HAP-1 (cell line): ENCODE results near the gene ACER1.
"Not testable (repeated sequence)": the region's sequence is repeated elsewhere in the genome, so short reads cannot be mapped to it uniquely, and the experiment has no call there.

Experiments
- DNase-seq, 2 experiments: peaks; one replicate each; pipeline ENCODE4 v3.0.0-alpha.2; 2016 to 2020; ENCODE audit warnings: low spot score in 2 of 2
- H3K27me3 ChIP-seq: fragments of 250-450 bp; sonication (Bioruptor Pico); 2 replicates; pipeline ENCODE4 v1.5.1; 2020; ENCODE audit warnings: low read depth, mild to moderate bottlenecking, moderate library complexity
- H3K36me3 ChIP-seq: fragments of 250-450 bp; sonication (Bioruptor Pico); replicated peaks from 2 replicates; pipeline ENCODE4 v1.5.1; 2020; ENCODE audit warnings: mild to moderate bottlenecking
- H3K4me1 ChIP-seq: fragments of 250-450 bp; sonication (Bioruptor Pico); 2 replicates; pipeline ENCODE4 v1.5.1; 2020; ENCODE audit warnings: mild to moderate bottlenecking
- H3K4me3 ChIP-seq: fragments of 250-450 bp; sonication (Bioruptor Pico); 2 replicates; pipeline ENCODE4 v1.5.1; 2020; ENCODE audit warnings: mild to moderate bottlenecking, moderate library complexity
- H3K9me3 ChIP-seq: fragments of 250-450 bp; sonication (Bioruptor Pico); 2 replicates; pipeline ENCODE4 v1.5.1; 2020; ENCODE audit warnings: mild to moderate bottlenecking, moderate library complexity
- in situ Hi-C: fragments of 300-500 bp; cut with MboI; formaldehyde crosslinking; loops from 3 replicates; pipeline ENCODE4 v1.14.3; 2020; ENCODE audit warnings: low sequenced_read_pairs, inconsistent platforms, mixed read lengths

Gene ACER1

GRCh38 chr19:6349271-6349670, 15.9 kb upstream of the ACER1 start:
- H3K4me1 ChIP-seq, H3K4me3 ChIP-seq, in situ Hi-C loops, DNase-seq, H3K9me3 ChIP-seq, H3K27me3 ChIP-seq, H3K36me3 ChIP-seq: not testable (repeated sequence)

- Histone ChIP-seq H3K4me3 (no peak overlapping the region), H3K36me3 (no peaks in the 10 kb centered on the region), H3K27me3 (no peaks in the 10 kb centered on the region), H3K4me1 (no peaks in the 10 kb centered on the region), H3K9me3 (no peaks in the 10 kb centered on the region)
- DNase-seq, result no peak
- in situ Hi-C loops, result no loop called here
These were observed 10.1 kb upstream of the ACER1 start for GRCh38 chr19:6343462-6343861.

- Histone ChIP-seq H3K4me3 (no peak overlapping the region), H3K4me1 (no peaks in the 10 kb centered on the region), H3K27me3 (no peaks in the 10 kb centered on the region), H3K36me3 (no peaks in the 10 kb centered on the region), H3K9me3 (no peaks in the 10 kb centered on the region)
- peak in 1 of 2 experiments; percentile 19 for DNase-seq
- in situ Hi-C loops, result no loop called here
These were observed 7.2 kb upstream of the ACER1 start for GRCh38 chr19:6340493-6341201.

- DNase-seq, result no peak
- Histone ChIP-seq H3K9me3 (no peaks in the 10 kb centered on the region), H3K4me1 (no peaks in the 10 kb centered on the region), H3K27me3 (no peaks in the 10 kb centered on the region), H3K4me3 (no peak overlapping the region), H3K36me3 (no peaks in the 10 kb centered on the region)
- in situ Hi-C loops, result no loop called here
These were observed 1.3 kb upstream of the ACER1 start for GRCh38 chr19:6334490-6335285.

GRCh38 chr19:6326815-6327214, 6.6 kb downstream of the ACER1 start:
- H3K9me3 ChIP-seq, result no peaks in the 10 kb centered on the region; the same call in 1 of the 2 replicates
- no peaks in the 10 kb centered on the region for H3K4me1 ChIP-seq
- H3K36me3 ChIP-seq, result no peaks in the 10 kb centered on the region
- no peak for DNase-seq
- no peak overlapping the region for H3K4me3 ChIP-seq
- in situ Hi-C loops, result no loop called here
- no peaks in the 10 kb centered on the region for H3K27me3 ChIP-seq

- no peaks in the 10 kb centered on the region for H3K27me3 ChIP-seq
- no peaks in the 10 kb centered on the region for H3K4me1 ChIP-seq
- DNase-seq, result peak in 1 of 2 experiments; percentile 22
- in situ Hi-C loops, result no loop called here
- no peak overlapping the region for H3K4me3 ChIP-seq
- no peaks in the 10 kb centered on the region; the same call in 1 of the 2 replicates for H3K9me3 ChIP-seq
- no peaks in the 10 kb centered on the region for H3K36me3 ChIP-seq
These were observed 7.8 kb downstream of the ACER1 start for GRCh38 chr19:6325614-6326013.

- no peaks in the 10 kb centered on the region for H3K36me3 ChIP-seq
- in situ Hi-C loops, result no loop called here
- H3K9me3 ChIP-seq, result no peaks in the 10 kb centered on the region; the same call in 1 of the 2 replicates
- DNase-seq, result no peak
- H3K27me3 ChIP-seq, result no peaks in the 10 kb centered on the region
- no peaks in the 10 kb centered on the region for H3K4me1 ChIP-seq
- H3K4me3 ChIP-seq, result no peak overlapping the region
These were observed 8.7 kb downstream of the ACER1 start for GRCh38 chr19:6324757-6325156.

GRCh38 chr19:6322284-6322683, 11.1 kb downstream of the ACER1 start:
- Histone ChIP-seq H3K4me3 (no peak overlapping the region), H3K27me3 (no peaks in the 10 kb centered on the region), H3K4me1 (no peaks in the 10 kb centered on the region), H3K9me3 (no peaks in the 10 kb centered on the region; the same call in 1 of the 2 replicates), H3K36me3 (no peaks in the 10 kb centered on the region)
- in situ Hi-C loops, result no loop called here
- DNase-seq, result no peak

GRCh38 chr19:6319376-6319775, 14.0 kb downstream of the ACER1 start:
- no peaks in the 10 kb centered on the region for H3K4me1 ChIP-seq
- in situ Hi-C loops, result no loop called here
- H3K27me3 ChIP-seq, result no peaks in the 10 kb centered on the region
- H3K9me3 ChIP-seq, result no peaks in the 10 kb centered on the region; the same call in 1 of the 2 replicates
- H3K36me3 ChIP-seq, result no peaks in the 10 kb centered on the region
- DNase-seq, result no peak
- no peak overlapping the region for H3K4me3 ChIP-seq

GRCh38 chr19:6318772-6319171, 14.6 kb downstream of the ACER1 start:
- no peaks in the 10 kb centered on the region for H3K36me3 ChIP-seq
- no peaks in the 10 kb centered on the region for H3K27me3 ChIP-seq
- H3K9me3 ChIP-seq, result no peaks in the 10 kb centered on the region; the same call in 1 of the 2 replicates
- no peak overlapping the region for H3K4me3 ChIP-seq
- in situ Hi-C loops, result no loop called here
- no peak for DNase-seq
- H3K4me1 ChIP-seq, result no peaks in the 10 kb centered on the region

GRCh38 chr19:6315646-6316045, 17.8 kb downstream of the ACER1 start:
- H3K9me3 ChIP-seq, DNase-seq, H3K4me3 ChIP-seq, H3K27me3 ChIP-seq, H3K36me3 ChIP-seq, in situ Hi-C loops, H3K4me1 ChIP-seq: not testable (repeated sequence)

- Histone ChIP-seq H3K4me1 (no peaks in the 10 kb centered on the region), H3K36me3 (no peaks in the 10 kb centered on the region), H3K27me3 (no peaks in the 10 kb centered on the region), H3K9me3 (no peaks in the 10 kb centered on the region; the same call in 1 of the 2 replicates), H3K4me3 (no peak overlapping the region)
- in situ Hi-C loops, result no loop called here
- DNase-seq, result no peak
These were observed 19.9 kb downstream of the ACER1 start for GRCh38 chr19:6313398-6313969.

- no peaks in the 10 kb centered on the region for H3K4me1 ChIP-seq
- H3K9me3 ChIP-seq, result no peaks in the 10 kb centered on the region; the same call in 1 of the 2 replicates
- in situ Hi-C loops, result no loop called here
- no peak for DNase-seq
- no peaks in the 10 kb centered on the region for H3K36me3 ChIP-seq
- no peaks in the 10 kb centered on the region for H3K27me3 ChIP-seq
- H3K4me3 ChIP-seq, result no peak overlapping the region
These were observed 21.4 kb downstream of the ACER1 start for GRCh38 chr19:6312018-6312417.

GRCh38 chr19:6298413-6298812, 35.0 kb downstream of the ACER1 start:
- no peak overlapping the region for H3K4me3 ChIP-seq
- no peaks in the 10 kb centered on the region for H3K27me3 ChIP-seq
- in situ Hi-C loops, result no loop called here
- no peaks in the 10 kb centered on the region for H3K4me1 ChIP-seq
- H3K36me3 ChIP-seq, result no peaks in the 10 kb centered on the region
- no peak for DNase-seq
- H3K9me3 ChIP-seq, result peaks cover under 1% of the 10 kb centered on the region; the same call in 1 of the 2 replicates
